IPS-18a (cell line): ENCODE data around the gene MT1B.
A peak's percentile ranks its signal among the peaks of the same experiment; 100 is the strongest.

Experiments used
- H3K27ac ChIP-seq: one replicate; pipeline ENCODE4 v1.5.1; 2013; ENCODE audit warnings: low read length
- H3K27me3 ChIP-seq: one replicate; pipeline ENCODE4 v1.6.1; 2013; ENCODE audit warnings: mild to moderate bottlenecking, low read length; ENCODE audit not compliant: control insufficient read depth, insufficient read depth
- H3K36me3 ChIP-seq: one replicate; pipeline ENCODE4 v1.6.1; 2013; ENCODE audit warnings: low read depth, low read length; ENCODE audit not compliant: control insufficient read depth
- H3K4me1 ChIP-seq: one replicate; pipeline ENCODE4 v1.6.1; 2013; ENCODE audit warnings: low read depth, low read length; ENCODE audit not compliant: control insufficient read depth
- H3K4me3 ChIP-seq: one replicate; pipeline ENCODE4 v1.5.1; 2013; ENCODE audit warnings: low read length
- H3K9ac ChIP-seq: one replicate; pipeline ENCODE4 v1.6.1; 2013; ENCODE audit warnings: mild to moderate bottlenecking, low read length, moderate library complexity
- H3K9me3 ChIP-seq: one replicate; pipeline ENCODE4 v1.6.1; 2013; ENCODE audit warnings: low read depth, low read length; ENCODE audit not compliant: control insufficient read depth

The MT1B gene

DNA sequence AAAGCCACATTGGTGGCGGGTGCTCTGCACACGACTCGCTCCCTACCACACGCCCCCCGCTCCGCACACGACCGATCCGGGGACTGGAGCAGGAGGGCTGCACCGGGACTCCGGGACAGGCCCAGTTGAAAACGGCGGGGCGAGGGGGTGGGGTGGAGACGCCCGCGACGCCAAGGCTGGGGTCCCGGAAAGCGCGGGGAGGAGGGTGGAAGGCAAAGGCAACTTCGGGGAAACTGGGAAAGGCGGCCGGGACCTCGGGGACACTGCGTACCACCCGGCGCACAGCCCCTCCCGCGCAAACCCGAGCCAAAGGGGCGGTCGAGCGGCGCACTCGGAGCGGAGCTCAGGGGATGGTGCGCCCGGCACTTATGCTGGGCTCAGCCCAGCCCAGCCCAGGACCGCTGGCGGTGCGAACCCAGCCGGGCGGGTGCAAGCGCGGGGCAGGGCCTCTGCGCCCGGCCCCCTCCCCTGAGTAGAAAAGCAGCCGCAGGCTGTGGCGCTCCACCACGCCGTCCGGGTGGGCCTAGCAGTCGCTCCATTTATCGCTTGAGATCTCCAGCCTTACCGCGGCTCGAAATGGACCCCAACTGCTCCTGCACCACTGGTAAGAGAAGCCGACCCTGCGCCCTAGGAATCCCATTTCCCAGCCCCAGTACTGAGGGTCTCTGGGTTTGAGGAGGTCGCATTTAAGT, 19.4 kb upstream of the MT1B start, which contains the start of gene MT1M:
Gene MT1M, plus strand, starts transcription at position 504 of the 692 bp plus-strand sequence. Its CDS starts 73 bp downstream, at position 577.
- Histone ChIP-seq H3K9ac (no peak within 1 kb of the TSS), H3K9me3 (no peaks in the 10 kb centered on the region), H3K27ac (no peak within 1 kb of the TSS), H3K4me3 (peak within 1 kb of the TSS; percentile 48), H3K4me1 (peaks cover under 1% of the 10 kb centered on the region), H3K36me3 (no peaks in the 10 kb centered on the region), H3K27me3 (peaks cover 100% of the 10 kb centered on the region)

DNA sequence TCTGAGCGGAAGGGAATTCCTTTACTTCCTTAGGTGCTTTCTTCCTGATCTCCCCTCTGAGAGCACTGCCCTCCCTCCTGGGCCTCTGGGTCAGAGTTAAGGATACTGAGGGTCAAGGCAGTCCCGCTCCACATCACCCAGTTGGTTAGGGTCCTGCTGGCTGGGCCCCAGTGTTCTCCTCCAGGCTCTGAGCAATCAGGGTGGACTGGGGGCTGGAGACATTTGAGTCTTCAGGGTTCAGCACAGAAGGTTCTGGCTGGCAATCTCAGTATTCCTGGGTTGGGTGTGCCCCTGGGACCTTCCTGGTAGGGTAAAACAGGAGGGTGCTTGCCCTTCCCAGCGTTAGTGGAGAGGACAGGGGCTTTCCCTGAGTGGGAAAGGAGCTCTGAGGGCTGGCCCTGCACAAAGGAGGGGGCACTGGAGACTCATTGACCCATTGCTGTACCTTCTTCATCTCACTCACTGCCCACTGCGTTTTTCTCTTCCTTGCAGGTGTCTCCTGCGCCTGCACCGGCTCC, 18.8 kb upstream of the MT1B start:
- H3K9me3 ChIP-seq: no peaks in the 10 kb centered on the region
- H3K4me3 ChIP-seq: peak overlapping the region; percentile 48
- H3K9ac ChIP-seq: no peak overlapping the region
- no peaks in the 10 kb centered on the region for H3K4me1 ChIP-seq
- no peaks in the 10 kb centered on the region for H3K36me3 ChIP-seq
- peaks cover 100% of the 10 kb centered on the region for H3K27me3 ChIP-seq
- no peak overlapping the region for H3K27ac ChIP-seq

- Histone ChIP-seq H3K9me3 (no peaks in the 10 kb centered on the region), H3K36me3 (no peaks in the 10 kb centered on the region), H3K9ac (no peak overlapping the region), H3K27ac (no peak overlapping the region), H3K4me3 (no peak overlapping the region), H3K4me1 (no peaks in the 10 kb centered on the region), H3K27me3 (peaks cover 100% of the 10 kb centered on the region)
These were observed 18.2 kb upstream of the MT1B start for GRCh38 chr16:56633535-56633934.

DNA sequence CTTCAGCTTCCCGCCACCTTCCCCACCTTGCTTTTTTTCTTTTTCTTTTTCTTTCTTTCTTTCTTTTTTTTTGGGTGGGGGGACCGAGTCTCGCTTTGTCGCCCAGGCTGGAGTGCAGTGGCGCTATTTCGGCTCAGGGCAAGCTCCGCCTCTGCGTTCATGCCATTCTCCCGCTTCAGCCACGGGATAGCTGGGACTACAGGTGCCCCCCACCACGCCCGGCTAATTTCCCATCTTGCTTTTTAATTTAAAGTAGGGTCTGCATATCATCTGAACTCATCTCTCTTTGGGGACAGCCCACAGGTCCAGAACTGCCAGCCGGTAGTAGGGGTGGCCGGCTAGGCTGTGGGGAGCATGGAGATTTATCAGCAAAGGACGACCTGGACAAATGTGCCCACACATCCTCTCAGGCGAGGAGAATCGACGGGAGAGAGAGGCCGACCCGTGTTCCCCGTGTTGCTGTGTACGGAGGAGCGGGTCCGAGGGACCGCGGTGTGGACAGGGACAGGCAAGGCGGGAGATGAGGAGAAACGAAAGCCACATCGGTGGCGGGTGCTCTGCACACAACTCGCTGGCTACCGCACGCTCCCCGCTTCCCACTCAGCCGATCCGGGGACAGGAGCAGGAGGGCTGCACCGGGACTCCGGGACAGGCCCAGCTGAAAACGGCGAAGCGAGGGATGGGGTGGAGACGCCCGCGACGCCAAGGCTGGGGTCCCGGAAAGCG, 16.8 kb upstream of the MT1B start:
- no peak overlapping the region for H3K27ac ChIP-seq
- H3K27me3 ChIP-seq: peaks cover 100% of the 10 kb centered on the region
- no peaks in the 10 kb centered on the region for H3K4me1 ChIP-seq
- H3K9me3 ChIP-seq: no peaks in the 10 kb centered on the region
- peak overlapping the region; percentile 51 for H3K4me3 ChIP-seq
- H3K9ac ChIP-seq: no peak overlapping the region
- H3K36me3 ChIP-seq: no peaks in the 10 kb centered on the region

GRCh38 chr16:56635441-56635967, 16.2 kb upstream of the MT1B start:
- Histone ChIP-seq H3K9ac (no peak overlapping the region), H3K4me3 (peak overlapping the region; percentile 51), H3K27ac (no peak overlapping the region), H3K27me3 (peaks cover 100% of the 10 kb centered on the region), H3K36me3 (no peaks in the 10 kb centered on the region), H3K9me3 (no peaks in the 10 kb centered on the region), H3K4me1 (no peaks in the 10 kb centered on the region)

DNA sequence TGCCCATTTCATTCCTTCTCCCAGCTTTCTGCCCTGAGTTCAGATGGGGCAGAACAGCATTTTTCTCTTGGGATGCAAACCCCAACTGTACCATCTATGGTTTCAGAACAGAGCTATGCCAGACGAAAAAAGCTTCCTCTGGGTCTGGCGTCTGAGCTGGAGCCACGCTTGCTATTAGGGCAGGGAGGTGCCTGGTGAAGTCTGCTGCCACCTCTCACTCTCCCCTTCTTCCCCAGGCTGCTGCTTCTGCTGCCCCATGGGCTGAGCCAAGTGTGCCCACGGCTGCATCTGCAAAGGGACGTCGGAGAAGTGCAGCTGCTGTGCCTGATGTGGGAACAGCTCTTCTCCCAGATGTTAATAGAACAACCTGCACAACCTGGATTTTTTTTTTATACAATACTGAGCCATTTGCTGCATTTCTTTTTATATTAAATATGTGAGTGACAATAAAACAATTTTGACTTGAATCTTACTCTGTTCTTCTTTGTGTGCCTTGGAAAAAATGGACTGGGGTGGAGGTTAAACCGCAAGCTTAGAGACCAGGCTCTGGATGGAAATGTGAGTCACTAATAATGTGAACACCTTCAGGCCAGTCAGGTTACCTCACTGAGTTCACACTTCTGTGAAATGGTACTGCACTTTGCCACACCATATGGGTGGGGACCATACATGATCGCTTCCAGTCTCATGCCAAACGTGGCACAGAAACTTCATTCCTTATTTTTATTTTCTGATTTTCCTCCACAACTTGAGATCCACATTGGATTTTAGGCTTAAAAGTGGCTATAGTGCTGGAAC, 14.9 kb upstream of the MT1B start:
- Histone ChIP-seq H3K9ac (no peak overlapping the region), H3K27me3 (peaks cover 100% of the 10 kb centered on the region), H3K27ac (no peak overlapping the region), H3K36me3 (no peaks in the 10 kb centered on the region), H3K9me3 (no peaks in the 10 kb centered on the region), H3K4me1 (no peaks in the 10 kb centered on the region), H3K4me3 (no peak overlapping the region)

DNA sequence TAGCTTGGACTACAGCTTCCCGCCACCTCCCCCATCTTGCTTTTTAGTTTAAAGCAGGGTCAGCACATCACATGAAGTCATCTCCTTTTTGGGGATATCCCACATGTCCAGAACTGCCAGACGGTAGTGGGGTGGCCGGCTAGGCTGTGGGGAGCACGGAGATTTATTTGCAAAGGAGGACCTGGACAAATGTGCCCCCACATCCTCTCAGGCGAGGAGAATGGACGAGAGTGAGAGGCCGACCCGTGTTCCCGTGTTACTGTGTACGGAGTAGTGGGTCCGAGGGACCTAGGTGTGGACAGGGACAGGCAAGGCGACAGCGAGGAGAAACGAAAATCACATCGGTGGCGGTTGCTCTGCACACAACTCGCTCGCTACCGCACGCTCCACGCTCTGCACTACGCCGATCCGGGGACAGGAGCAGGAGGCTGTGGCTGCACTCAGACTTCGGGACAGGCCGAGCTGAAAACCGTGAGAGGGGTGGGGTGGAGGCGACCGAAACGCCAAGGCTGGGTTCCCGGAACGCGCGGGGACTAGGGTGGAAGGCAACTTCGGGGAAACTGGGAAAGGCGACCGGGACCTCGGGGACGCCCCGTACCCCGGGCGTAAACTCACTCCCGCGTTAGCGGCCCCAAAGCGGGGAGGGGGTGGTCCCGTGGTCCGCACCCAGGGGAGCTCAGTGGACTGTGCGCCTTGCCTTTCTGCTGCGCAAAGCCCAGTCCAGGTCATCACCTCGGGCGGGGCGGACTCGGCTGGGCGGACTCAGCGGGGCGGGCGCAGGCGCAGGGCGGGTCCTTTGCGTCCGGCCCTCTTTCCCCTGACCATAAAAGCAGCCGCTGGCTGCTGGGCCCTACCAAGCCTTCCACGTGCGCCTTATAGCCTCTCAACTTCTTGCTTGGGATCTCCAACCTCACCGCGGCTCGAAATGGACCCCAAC, 13.6 kb upstream of the MT1B start, which contains the start of gene MT1A:
Gene MT1A, plus strand, starts transcription at position 853 of the 937 bp plus-strand sequence. Its CDS starts 73 bp downstream, at position 926.
- Histone ChIP-seq H3K4me1 (no peaks in the 10 kb centered on the region), H3K36me3 (no peaks in the 10 kb centered on the region), H3K9ac (no peak within 1 kb of the TSS), H3K4me3 (peak within 1 kb of the TSS; percentile 51), H3K27ac (no peak within 1 kb of the TSS), H3K27me3 (peaks cover 100% of the 10 kb centered on the region), H3K9me3 (no peaks in the 10 kb centered on the region)

- H3K36me3 ChIP-seq: no peaks in the 10 kb centered on the region
- no peak overlapping the region for H3K4me3 ChIP-seq
- H3K9ac ChIP-seq: no peak overlapping the region
- H3K4me1 ChIP-seq: peaks cover 3% of the 10 kb centered on the region
- H3K27me3 ChIP-seq: peaks cover 100% of the 10 kb centered on the region
- H3K27ac ChIP-seq: no peak overlapping the region
- H3K9me3 ChIP-seq: no peaks in the 10 kb centered on the region
These were observed 12.6 kb upstream of the MT1B start for GRCh38 chr16:56639045-56639444.

GRCh38 chr16:56640076-56640475, 11.6 kb upstream of the MT1B start:
- Histone ChIP-seq H3K4me1 (peaks cover 3% of the 10 kb centered on the region), H3K4me3 (no peak overlapping the region), H3K27ac (no peak overlapping the region), H3K27me3 (peaks cover 100% of the 10 kb centered on the region), H3K36me3 (no peaks in the 10 kb centered on the region), H3K9me3 (no peaks in the 10 kb centered on the region), H3K9ac (no peak overlapping the region)

- no peak overlapping the region for H3K4me3 ChIP-seq
- peaks cover 100% of the 10 kb centered on the region for H3K27me3 ChIP-seq
- peaks cover 3% of the 10 kb centered on the region for H3K4me1 ChIP-seq
- no peak overlapping the region for H3K9ac ChIP-seq
- no peaks in the 10 kb centered on the region for H3K9me3 ChIP-seq
- no peaks in the 10 kb centered on the region for H3K36me3 ChIP-seq
- H3K27ac ChIP-seq: no peak overlapping the region
These were observed 10.5 kb upstream of the MT1B start for GRCh38 chr16:56641166-56641565.
